HG02840 (cell line): ENCODE data around the gene B9D2.

Source experiments
- ATAC-seq: cut with Tn5 transposase; IDR thresholded peaks from one replicate; pipeline ENCODE4 v1.9.1; 2021; ENCODE audit warnings: mild to moderate bottlenecking, moderate library complexity, moderate number of reproducible peaks; ENCODE audit not compliant: unreplicated experiment, low FRiP score

The B9D2 gene

DNA sequence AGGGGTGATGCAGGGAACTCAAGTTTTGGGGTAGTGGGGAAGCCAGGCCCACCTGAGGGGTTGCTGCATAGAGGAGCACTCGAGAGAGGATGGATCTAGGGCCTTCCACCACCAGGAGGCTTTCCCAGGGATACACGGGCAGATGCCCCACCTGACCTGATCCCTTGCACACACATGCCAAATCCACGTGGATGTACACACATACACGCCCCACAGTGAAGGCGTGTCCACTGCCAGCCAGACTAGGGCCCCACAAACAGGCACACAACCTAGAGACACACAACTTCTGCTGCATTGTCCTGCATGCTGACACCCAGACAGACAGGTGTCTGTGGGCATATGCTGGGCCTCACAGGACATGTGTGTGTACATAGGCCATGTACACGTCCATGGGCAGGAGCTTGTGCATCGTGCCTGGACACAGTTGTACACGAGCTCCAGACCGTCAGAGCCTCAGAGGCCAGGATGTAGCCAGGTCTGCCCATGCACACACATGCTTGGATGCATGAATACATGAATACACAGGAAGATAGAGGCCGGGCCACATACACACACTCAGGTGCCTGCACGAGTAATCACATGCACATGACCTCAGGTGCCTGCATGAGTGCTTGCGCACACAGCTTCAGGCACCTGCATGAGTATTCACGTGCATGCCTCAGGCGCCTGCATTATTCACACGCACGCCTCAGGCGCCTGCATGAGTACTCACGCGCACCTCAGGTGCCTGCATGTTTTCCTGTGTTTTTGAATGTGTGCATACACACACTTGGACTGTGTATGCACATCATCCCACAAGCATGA lies 45.1 kb downstream of the B9D2 start:
- ATAC-seq: no peak

DNA sequence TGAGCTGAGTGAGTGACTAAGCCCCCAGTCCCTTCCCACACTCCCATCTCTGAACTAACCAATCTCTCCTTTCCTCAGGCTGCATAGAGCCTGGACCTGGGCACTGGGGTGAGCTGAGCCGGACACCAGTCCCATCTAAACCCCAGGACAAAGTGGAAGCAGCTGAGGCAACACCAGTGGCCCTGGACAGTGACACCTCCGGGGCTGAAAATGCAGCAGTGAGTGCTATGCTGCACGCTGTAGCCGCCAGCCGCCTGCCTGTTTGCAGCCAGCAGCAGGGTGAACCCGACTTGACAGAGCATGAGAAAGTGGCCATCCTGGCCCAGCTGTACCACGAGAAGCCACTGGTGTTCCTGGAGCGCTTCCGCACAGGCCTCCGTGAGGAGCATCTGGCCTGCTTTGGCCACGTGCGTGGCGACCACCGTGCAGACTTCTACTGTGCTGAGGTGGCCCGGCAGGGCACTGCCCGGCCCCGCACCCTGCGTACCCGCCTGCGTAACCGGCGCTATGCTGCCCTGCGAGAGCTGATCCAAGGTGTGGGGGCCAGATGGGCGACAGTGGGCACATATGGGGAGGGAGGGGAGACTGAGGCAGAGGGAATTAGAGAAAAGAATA lies 47.5 kb downstream of the B9D2 start:
- no peak for ATAC-seq

DNA sequence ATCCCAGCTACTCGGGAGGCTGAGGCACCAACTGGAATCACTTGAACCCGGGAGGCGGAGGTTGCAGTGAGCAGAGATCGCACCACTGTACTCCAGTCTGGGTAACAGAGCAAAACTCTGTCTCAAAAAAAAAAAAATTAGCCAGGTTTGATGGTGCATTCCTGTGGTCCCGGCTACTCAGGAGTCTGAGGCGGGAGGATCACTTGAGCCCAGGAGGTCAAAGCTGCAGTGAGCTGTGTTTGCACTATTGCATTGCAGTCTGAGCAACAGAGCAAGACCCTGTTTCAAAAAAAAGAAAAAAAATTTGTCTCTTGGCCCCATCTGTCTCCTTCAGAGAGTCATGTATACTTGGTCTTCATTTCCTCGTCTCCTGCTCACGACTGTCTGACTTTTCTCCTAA lies 52.3 kb downstream of the B9D2 start:
- no peak for ATAC-seq

DNA sequence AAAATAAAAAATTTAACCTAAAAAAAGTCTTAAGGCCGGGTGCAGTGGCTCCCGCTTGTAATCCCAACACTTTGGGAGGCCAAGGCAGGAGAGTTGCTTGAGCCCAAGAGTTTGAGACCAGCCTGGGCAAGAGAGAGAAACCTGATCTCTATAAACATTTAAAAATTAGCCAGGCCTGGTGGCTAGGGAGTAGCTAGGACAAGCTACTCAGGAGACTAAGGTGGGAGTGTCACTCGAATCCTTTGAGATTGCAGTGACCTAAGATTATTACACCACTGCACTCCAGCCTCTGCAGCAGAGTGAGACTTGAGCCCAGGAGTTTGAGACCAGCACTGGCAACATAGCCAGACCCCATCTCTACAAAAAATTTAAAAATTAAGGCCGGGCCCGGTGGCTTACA lies 52.9 kb downstream of the B9D2 start:
- no peak for ATAC-seq

DNA sequence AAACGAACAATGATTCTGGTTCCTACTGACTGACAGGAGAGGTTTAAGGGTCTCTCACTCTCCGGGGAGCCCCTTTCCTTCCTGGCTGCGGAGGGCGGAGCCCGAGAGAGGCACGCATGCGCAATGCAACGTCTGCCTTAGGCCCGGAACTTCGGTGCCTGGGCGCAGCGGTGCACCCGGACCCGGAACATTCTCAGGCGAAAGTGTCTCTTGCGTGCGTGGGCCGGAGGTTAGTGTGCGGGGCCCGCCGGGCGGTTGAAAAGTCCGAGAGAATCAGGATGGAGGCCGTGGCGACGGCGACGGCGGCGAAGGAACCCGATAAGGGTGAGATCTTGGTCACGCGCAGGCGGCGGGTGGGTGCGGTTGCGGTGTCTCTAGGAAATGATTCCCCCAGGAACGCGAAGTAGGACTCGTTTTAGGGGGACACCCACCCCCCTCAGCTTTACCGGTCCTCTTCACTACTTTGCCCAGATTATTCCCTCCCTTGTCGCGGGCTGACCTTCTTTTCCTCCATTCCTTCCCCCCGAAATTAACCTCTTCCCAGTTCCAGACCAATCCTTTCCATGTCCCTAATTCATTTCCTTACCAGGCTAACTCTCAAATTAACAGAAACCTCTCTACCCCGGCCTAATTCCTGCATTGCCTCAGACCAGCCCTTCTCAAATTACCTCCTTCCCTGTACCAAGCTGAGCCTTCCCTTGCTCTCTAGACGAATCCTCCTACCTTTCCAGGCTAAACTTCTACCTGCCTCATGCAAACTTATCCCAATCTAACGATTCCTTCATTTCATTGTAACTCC lies 53.7 kb downstream of the B9D2 start, which contains the start of gene CCDC97:
Gene CCDC97, plus strand, starts transcription at position 140 of the 799 bp plus-strand sequence. Its CDS starts 139 bp downstream, at position 279.
- ATAC-seq: peak; percentile 72

DNA sequence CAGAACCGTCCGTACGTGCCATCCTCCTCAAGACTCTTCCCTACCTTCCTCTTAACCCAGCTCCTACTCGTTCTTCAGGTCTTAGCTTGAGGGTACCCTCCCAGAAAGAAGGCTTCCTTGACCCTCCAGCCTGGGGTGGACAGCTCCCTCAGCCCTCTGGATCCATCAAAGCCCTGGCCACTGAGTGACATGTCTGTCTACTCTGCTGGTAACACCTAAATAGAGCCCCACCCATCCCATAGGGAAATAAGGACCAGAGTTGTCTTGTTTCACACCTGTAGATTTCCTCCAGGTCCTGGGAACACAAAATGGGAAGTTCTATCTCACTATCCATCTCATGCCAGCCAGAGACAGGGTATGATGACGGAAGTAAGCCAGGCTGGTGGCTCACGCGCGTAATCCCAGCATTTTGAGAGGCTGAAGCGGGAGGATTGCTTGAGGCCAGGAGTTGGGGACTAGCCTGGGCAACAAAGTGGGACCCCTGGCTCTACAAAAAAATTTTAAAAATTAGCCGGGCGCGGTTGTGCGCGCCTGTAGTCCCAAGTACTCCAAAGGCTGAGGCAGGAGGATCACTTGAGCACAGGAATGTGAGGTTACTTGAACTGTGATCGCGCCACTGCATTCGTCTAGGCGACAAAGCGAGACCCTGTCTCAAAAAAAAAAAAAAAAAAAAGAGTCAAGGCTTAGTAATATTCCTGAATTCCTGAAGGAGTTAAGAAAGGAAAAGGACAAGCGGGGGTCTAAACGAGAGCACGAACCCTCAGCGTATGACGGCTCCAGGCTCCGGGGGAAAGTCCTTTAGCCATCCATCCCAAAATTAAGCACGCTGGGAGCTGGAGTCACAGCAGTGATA lies 54.5 kb downstream of the B9D2 start:
- ATAC-seq: no peak

DNA sequence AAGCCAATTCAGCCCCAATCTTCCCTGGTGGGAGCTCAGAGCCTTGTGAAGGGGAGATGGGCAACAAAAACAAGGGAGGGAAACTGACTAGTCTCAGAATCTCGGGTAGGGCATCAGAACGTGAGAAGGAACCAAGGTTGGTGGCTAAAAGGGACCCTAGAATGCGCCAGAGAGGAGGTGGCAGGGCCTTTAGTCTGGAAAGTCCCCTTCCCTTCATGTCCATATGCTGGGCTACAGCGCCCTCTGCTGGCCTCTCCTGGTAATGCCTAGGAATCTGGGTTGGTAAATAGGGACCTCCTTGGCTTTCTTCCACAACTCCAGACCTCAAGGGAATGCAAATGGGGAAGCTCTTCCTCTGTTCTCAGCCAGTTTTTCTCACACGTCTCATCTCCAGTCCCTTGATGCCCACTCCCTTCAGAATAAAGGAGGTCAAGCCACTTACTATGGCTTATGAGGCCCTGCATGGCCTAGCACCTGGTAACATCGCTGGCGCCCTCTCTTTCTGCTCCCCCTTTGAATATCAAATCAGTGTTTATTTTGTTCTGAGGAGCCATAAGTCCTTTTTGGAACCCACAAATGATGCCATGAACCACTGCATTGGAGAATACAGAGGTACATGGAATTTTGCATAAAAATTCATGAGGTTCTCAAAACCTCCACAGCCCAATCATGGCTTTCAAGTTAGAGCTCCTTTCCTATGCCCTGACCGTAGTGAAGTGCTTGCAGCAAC lies 55.3 kb downstream of the B9D2 start:
- no peak for ATAC-seq

DNA sequence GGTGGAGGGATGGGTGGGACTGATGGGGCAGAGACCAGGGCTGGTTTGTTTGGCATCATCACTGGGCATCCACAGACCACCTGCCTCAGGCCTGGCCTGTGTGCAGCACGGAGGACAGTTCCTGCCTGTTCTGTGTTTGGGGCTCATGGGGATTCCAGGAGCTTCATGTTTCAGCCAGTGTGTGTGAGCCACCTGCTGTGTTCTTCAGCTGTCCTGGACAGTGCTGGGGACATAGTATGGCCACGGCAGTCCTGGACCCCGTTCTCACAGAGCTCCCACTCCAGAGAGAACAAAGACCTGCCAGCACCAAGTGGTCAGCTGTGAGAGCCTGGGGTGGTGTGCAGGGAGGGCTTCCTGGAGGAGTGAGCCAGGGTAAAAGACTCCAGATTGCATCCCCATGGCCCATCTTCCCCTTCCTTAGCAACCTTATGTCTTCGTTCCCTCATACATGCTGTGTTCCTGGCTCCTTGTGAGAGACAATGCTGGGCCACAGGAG lies 55.9 kb downstream of the B9D2 start:
- ATAC-seq: no peak

DNA sequence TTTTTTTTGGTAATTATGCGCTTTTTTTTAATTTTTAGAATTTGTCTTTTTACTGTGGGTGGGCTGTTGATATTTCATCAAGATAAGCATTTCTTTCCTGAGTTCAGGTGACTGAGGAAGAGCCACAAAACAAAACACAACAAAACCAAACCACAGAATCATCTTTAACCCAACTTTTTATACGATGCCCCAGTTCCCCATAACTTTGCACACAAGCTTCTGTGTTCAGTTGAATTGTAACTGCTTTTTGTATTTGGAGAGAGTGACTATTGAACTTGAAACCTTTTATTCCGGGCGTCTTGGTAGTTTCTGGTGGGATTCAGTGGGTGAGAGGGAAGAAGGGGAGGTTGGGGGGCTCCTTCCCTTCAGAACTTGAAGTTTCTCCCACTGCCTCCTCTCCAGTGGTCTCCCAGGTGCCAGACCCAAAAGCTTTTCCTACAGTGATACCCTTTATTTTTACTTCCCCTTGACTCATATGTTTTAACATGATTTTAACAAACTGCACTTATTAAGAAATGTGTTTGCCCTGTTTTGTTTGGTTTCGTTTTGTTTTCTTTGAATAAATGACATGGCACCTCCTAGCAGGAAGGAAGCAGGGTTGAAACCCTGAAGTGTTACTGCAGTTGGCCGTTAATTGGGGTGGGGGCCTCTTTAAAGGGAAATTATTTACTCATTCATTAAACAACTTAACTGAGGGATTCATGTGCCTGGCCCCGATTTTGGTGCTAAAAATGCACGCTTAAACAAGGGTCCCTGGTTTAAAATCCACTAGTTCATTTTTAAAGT lies 56.7 kb downstream of the B9D2 start:
- no peak for ATAC-seq

DNA sequence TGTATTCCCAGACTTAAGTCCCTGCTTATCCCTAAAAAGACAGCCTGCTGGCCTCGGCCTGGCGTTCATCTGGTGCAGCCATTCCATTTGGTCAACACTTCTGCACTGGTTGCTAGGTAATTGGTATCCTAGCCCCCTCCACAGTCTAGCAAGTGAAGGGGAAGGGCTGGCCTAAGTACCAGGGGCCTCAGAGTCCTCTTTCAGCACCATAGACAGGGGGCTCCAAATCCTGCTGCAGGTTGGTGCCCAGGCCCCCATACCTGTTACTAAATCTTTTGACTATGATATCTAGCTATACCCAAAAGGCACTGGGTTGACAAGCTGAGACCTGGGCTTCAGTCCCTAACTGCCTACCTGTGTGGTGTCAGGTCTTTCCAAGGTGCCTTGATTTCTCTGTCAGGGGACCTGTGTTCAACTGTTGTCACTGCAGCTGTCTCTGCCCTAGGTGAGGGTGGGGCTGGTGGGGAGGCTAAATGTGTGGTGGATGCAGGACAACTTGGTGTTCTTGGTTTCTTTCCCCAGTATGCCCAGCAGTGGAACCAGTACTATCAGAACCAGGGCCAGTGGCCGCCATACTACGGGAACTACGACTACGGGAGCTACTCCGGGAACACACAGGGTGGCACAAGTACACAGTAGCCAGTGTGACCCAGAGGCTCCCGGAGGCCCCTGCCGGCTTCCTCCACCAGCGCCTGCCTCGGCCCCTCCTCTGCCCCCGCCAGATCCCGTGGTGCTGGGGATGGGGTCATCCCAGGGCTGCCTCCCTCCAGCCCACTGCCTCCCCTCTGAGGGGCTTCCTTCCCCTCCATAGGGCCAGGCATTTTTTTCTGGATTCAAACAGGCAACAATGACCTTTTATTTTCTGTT lies 57.8 kb downstream of the B9D2 start:
- no peak for ATAC-seq

DNA sequence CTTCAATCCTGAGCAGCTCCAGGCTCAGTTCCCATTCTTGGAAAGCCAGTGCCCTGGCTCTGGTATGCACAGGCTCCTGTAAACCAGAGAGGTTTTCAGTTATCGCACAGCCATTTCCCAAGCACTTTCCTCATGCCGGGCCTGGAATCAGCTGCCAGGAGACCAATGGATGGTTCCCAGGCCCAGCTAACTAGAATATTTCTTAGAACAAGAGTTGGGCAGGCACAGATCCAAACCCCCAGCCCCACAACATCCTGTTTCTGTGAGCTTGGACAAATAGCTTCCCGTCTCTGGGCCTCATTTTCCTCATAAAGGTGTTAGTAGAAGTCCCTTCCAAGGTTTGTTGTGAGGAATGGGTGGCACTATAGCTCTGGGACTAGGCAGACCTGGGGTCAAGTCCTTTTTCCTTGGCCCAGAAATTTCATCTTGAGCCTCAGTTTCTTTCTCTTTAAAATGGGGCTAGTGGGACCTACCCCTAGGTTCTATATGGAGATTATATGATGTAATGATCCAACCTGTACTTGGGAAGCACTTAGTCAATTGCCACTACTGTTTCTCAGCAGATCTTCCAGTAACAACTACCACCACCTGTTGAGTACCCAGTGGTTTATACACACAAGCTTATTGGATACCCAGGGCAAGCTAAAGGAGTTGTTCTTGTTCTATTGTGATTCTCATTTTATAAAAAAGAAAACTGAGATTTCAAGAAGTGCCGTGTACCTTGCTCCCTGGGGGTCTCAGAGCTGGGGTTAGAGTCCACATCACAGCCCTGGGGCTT lies 59.1 kb downstream of the B9D2 start:
- ATAC-seq: no peak
